ENCODE results near the gene CRYL1.

CRYL1 gene

GRCh38 chr13:20494656-20495055 lies 31.0 kb downstream of the CRYL1 start:
- Histone ChIP-seq H3K36me3 (ENCODE audit: control insufficient read depth, insufficient read depth, low read length) (no peaks in the 10 kb centered on the region), H3K27me3 (ENCODE audit: control insufficient read depth, insufficient read depth, low read length, poor library complexity, severe bottlenecking) (no peaks in the 10 kb centered on the region), H3K9me3 (ENCODE audit: control insufficient read depth, low read length) (no peaks in the 10 kb centered on the region), H3K4me3 (ENCODE audit: insufficient read depth, low read depth, low read length) (no peak overlapping the region), H3K27ac (ENCODE audit: insufficient read depth, low read depth, low read length, poor library complexity, severe bottlenecking) (no peak overlapping the region), H3K4me1 (ENCODE audit: control insufficient read depth, insufficient read depth, low read length) (no peaks in the 10 kb centered on the region)
- WGBS, 2 experiments = 59 to 65% methylated on average over 8 of the region's 8 CpGs

- Histone ChIP-seq H3K9me3 (ENCODE audit: control insufficient read depth, low read length) (no peaks in the 10 kb centered on the region), H3K4me1 (ENCODE audit: control insufficient read depth, insufficient read depth, low read length) (no peaks in the 10 kb centered on the region), H3K4me3 (ENCODE audit: insufficient read depth, low read depth, low read length) (no peak overlapping the region), H3K27ac (ENCODE audit: insufficient read depth, low read depth, low read length, poor library complexity, severe bottlenecking) (no peak overlapping the region), H3K27me3 (ENCODE audit: control insufficient read depth, insufficient read depth, low read length, poor library complexity, severe bottlenecking) (no peaks in the 10 kb centered on the region), H3K36me3 (ENCODE audit: control insufficient read depth, insufficient read depth, low read length) (no peaks in the 10 kb centered on the region)
- 42 to 44% methylated on average over 3 of the region's 3 CpGs for WGBS, 2 experiments
Observed at GRCh38 chr13:20492641-20493040, 33.0 kb downstream of the CRYL1 start.

DNA sequence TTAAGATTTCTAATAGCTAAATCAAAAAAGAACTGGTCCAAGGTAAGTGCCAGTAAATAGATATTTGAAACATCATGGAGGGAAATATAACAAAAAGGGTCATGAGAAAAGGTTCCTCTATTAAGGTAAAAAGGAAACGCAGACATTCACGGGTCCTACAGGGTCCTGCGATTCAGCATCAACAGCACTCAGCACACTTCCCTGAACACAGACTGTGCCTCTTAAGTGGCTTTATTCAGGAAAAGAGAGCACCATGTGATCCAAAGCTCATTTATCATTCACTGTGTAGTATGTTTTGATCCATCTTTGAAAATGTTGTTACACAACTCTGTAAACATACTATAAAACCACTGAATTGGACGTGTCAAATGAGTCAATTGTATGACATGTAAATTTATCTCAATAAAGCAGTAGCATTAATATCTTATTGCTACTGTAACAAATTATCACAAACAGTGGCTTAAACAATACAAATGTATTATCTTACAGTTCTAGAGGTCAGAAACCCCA lies 33.7 kb downstream of the CRYL1 start:
- H3K27ac ChIP-seq (ENCODE audit: insufficient read depth, low read depth, low read length, poor library complexity, severe bottlenecking) = no peak overlapping the region
- H3K4me3 ChIP-seq (ENCODE audit: insufficient read depth, low read depth, low read length) = no peak overlapping the region
- no peaks in the 10 kb centered on the region for H3K9me3 ChIP-seq (ENCODE audit: control insufficient read depth, low read length)
- no peaks in the 10 kb centered on the region for H3K36me3 ChIP-seq (ENCODE audit: control insufficient read depth, insufficient read depth, low read length)
- 60 to 65% methylated on average over 3 of the region's 4 CpGs for WGBS, 2 experiments
- H3K4me1 ChIP-seq (ENCODE audit: control insufficient read depth, insufficient read depth, low read length) = no peaks in the 10 kb centered on the region
- H3K27me3 ChIP-seq (ENCODE audit: control insufficient read depth, insufficient read depth, low read length, poor library complexity, severe bottlenecking) = no peaks in the 10 kb centered on the region

GRCh38 chr13:20489185-20489820 lies 36.4 kb downstream of the CRYL1 start:
- Histone ChIP-seq H3K27me3 (ENCODE audit: control insufficient read depth, insufficient read depth, low read length, poor library complexity, severe bottlenecking) (no peaks in the 10 kb centered on the region), H3K36me3 (ENCODE audit: control insufficient read depth, insufficient read depth, low read length) (no peaks in the 10 kb centered on the region), H3K4me3 (ENCODE audit: insufficient read depth, low read depth, low read length) (no peak overlapping the region), H3K9me3 (ENCODE audit: control insufficient read depth, low read length) (no peaks in the 10 kb centered on the region), H3K4me1 (ENCODE audit: control insufficient read depth, insufficient read depth, low read length) (no peaks in the 10 kb centered on the region), H3K27ac (ENCODE audit: insufficient read depth, low read depth, low read length, poor library complexity, severe bottlenecking) (no peak overlapping the region)
- WGBS, 2 experiments = 13 to 19% methylated on average over 4 of the region's 4 CpGs

DNA sequence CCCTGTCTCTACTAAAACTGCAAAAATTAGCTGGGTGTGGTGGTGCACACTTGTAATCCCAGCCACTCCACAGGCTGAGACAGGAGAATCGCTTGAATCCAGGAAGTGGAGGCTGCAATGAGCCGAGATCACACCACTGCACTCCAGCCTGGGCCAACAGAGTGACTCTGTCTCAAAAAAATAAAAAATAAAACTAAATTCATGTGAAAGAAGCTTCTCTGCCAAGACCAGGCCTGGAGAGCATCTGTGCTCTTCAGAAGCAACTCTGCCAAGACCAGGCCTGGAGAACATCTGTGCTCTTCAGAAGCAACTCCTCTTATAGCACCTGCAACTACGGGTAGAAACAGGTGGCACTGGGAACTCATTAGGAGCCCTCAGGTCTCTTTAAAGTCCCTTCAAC lies 37.7 kb downstream of the CRYL1 start:
- Histone ChIP-seq H3K36me3 (ENCODE audit: control insufficient read depth, insufficient read depth, low read length) (no peaks in the 10 kb centered on the region), H3K4me1 (ENCODE audit: control insufficient read depth, insufficient read depth, low read length) (no peaks in the 10 kb centered on the region), H3K9me3 (ENCODE audit: control insufficient read depth, low read length) (no peaks in the 10 kb centered on the region), H3K4me3 (ENCODE audit: insufficient read depth, low read depth, low read length) (no peak overlapping the region), H3K27me3 (ENCODE audit: control insufficient read depth, insufficient read depth, low read length, poor library complexity, severe bottlenecking) (no peaks in the 10 kb centered on the region), H3K27ac (ENCODE audit: insufficient read depth, low read depth, low read length, poor library complexity, severe bottlenecking) (no peak overlapping the region)
- 89 to 95% methylated on average over 3 of the region's 3 CpGs for WGBS, 2 experiments

- Histone ChIP-seq H3K27ac (ENCODE audit: insufficient read depth, low read depth, low read length, poor library complexity, severe bottlenecking) (no peak overlapping the region), H3K4me3 (ENCODE audit: insufficient read depth, low read depth, low read length) (no peak overlapping the region), H3K36me3 (ENCODE audit: control insufficient read depth, insufficient read depth, low read length) (no peaks in the 10 kb centered on the region), H3K9me3 (ENCODE audit: control insufficient read depth, low read length) (no peaks in the 10 kb centered on the region), H3K4me1 (ENCODE audit: control insufficient read depth, insufficient read depth, low read length) (no peaks in the 10 kb centered on the region), H3K27me3 (ENCODE audit: control insufficient read depth, insufficient read depth, low read length, poor library complexity, severe bottlenecking) (no peaks in the 10 kb centered on the region)
- 94 to 96% methylated on average over 6 of the region's 6 CpGs for WGBS, 2 experiments
Observed at GRCh38 chr13:20482787-20483186, 42.9 kb downstream of the CRYL1 start.

- Histone ChIP-seq H3K4me1 (ENCODE audit: control insufficient read depth, insufficient read depth, low read length) (no peaks in the 10 kb centered on the region), H3K27ac (ENCODE audit: insufficient read depth, low read depth, low read length, poor library complexity, severe bottlenecking) (no peak overlapping the region)
- 78 to 89% methylated on average over 7 to 11 of the region's 11 CpGs for WGBS, 2 experiments
Observed at GRCh38 chr13:20482275-20482761, 43.3 kb downstream of the CRYL1 start.

DNA sequence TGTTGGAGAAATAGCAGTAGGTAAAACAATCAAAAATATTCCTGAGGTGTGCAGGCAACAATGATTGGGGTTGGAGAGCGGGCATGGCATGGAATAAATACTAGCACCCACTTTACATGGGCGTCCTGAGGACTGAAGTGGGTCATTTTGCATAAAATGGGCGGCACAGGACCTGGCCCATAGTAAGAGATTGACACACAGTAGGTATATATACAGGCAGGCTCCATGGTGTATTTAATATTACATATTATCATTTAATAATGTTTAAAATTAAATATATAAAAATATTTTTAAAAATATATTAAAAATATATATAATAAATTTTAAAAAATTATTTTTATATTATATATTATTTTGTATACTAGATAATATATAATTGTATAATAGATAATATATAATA lies 48.3 kb downstream of the CRYL1 start:
- Histone ChIP-seq H3K27me3 (ENCODE audit: control insufficient read depth, insufficient read depth, low read length, poor library complexity, severe bottlenecking) (no peaks in the 10 kb centered on the region), H3K36me3 (ENCODE audit: control insufficient read depth, insufficient read depth, low read length) (no peaks in the 10 kb centered on the region), H3K4me1 (ENCODE audit: control insufficient read depth, insufficient read depth, low read length) (no peaks in the 10 kb centered on the region), H3K9me3 (ENCODE audit: control insufficient read depth, low read length) (no peaks in the 10 kb centered on the region), H3K27ac (ENCODE audit: insufficient read depth, low read depth, low read length, poor library complexity, severe bottlenecking) (no peak overlapping the region), H3K4me3 (ENCODE audit: insufficient read depth, low read depth, low read length) (no peak overlapping the region)
- 97 to 100% methylated on average over 2 to 3 of the region's 3 CpGs for WGBS, 2 experiments

More at GRCh38 chr13:20482275-20482761, 43.3 kb downstream of the CRYL1 start:
- no peak overlapping the region for H3K4me3 ChIP-seq (ENCODE audit: insufficient read depth, low read depth, low read length)
- no peaks in the 10 kb centered on the region for H3K27me3 ChIP-seq (ENCODE audit: control insufficient read depth, insufficient read depth, low read length, poor library complexity, severe bottlenecking)
- no peaks in the 10 kb centered on the region for H3K36me3 ChIP-seq (ENCODE audit: control insufficient read depth, insufficient read depth, low read length)
- no peaks in the 10 kb centered on the region for H3K9me3 ChIP-seq (ENCODE audit: control insufficient read depth, low read length)

DNA sequence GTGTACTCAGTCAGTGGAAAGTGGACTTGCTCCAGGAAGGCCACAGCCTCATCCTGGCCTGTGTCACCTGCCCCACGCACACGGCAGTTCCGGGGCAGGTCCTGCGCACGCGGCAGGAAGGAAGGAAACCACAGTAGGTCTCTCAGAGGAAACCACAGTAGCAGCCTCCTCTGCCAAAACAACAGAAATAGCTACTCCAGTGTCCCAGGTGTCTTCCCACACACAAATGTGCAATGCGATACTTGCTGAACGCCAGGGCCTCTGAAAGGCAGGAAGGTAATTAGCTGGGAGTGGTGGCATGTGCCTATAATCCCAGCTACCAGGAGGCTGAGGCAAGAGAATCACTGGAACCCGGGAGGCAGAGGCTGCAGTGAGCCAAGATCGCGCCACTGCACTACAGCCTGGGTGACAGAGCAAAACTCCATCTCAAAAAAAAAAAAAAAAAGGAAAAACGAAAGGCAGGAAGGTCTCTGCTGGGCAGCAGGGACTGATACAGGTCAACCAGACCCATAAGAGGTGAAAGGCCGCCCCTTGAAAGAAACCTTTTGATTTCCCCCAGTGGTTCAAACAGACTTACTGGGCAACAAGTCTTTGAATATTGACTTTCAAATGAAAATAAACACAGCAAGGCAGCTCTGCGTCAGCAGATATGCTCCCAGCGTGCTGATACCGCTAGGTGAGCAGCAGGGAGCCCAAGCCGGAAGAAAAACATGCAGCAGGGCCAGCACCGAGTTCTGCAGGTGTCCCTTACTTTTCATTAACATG lies 49.5 kb downstream of the CRYL1 start:
- Histone ChIP-seq H3K9me3 (ENCODE audit: control insufficient read depth, low read length) (no peaks in the 10 kb centered on the region), H3K27me3 (ENCODE audit: control insufficient read depth, insufficient read depth, low read length, poor library complexity, severe bottlenecking) (no peaks in the 10 kb centered on the region), H3K4me1 (ENCODE audit: control insufficient read depth, insufficient read depth, low read length) (no peaks in the 10 kb centered on the region), H3K27ac (ENCODE audit: insufficient read depth, low read depth, low read length, poor library complexity, severe bottlenecking) (no peak overlapping the region), H3K4me3 (ENCODE audit: insufficient read depth, low read depth, low read length) (no peak overlapping the region), H3K36me3 (ENCODE audit: control insufficient read depth, insufficient read depth, low read length) (no peaks in the 10 kb centered on the region)
- WGBS, 2 experiments = 71% methylated on average over 18 of the region's 18 CpGs

GRCh38 chr13:20474515-20474914 lies 51.1 kb downstream of the CRYL1 start:
- 89 to 92% methylated on average over 3 of the region's 3 CpGs for WGBS, 2 experiments
- H3K4me1 ChIP-seq (ENCODE audit: control insufficient read depth, insufficient read depth, low read length) = no peaks in the 10 kb centered on the region
- no peak overlapping the region for H3K27ac ChIP-seq (ENCODE audit: insufficient read depth, low read depth, low read length, poor library complexity, severe bottlenecking)
- H3K36me3 ChIP-seq (ENCODE audit: control insufficient read depth, insufficient read depth, low read length) = no peaks in the 10 kb centered on the region
- no peaks in the 10 kb centered on the region for H3K27me3 ChIP-seq (ENCODE audit: control insufficient read depth, insufficient read depth, low read length, poor library complexity, severe bottlenecking)
- H3K4me3 ChIP-seq (ENCODE audit: insufficient read depth, low read depth, low read length) = no peak overlapping the region
- H3K9me3 ChIP-seq (ENCODE audit: control insufficient read depth, low read length) = no peaks in the 10 kb centered on the region

Measured in ectodermal cell (in vitro differentiated cells).